RWPE2 (cell line): ENCODE data around the gene AGPAT4.

Experiments
- ATAC-seq: fragments of 200-7000 bp; cut with Tn5 transposase; 3 replicates; pipeline ENCODE4 v1.9.1; 2021; ENCODE audit warnings: low read depth
- DNase-seq: peaks from one replicate; pipeline ENCODE4 v3.0.0-alpha.2; 2020; ENCODE audit warnings: low spot score
- H3K27ac ChIP-seq: fragments of 450-650 bp; 2 replicates; pipeline ENCODE4 v1.5.1; 2017; ENCODE audit warnings: mild to moderate bottlenecking; ENCODE audit not compliant: poor library complexity, severe bottlenecking
- H3K27me3 ChIP-seq: fragments of 250-450 bp; sonication (Bioruptor Pico); 2 replicates; pipeline ENCODE4 v1.5.1; 2021; ENCODE audit warnings: mild to moderate bottlenecking, moderate library complexity; ENCODE audit not compliant: insufficient read depth, poor library complexity, severe bottlenecking
- H3K36me3 ChIP-seq: fragments of 250-450 bp; sonication (Bioruptor Pico); 2 replicates; pipeline ENCODE4 v1.5.1; 2020; ENCODE audit warnings: low read depth, mild to moderate bottlenecking, moderate library complexity
- H3K4me1 ChIP-seq: fragments of 250-450 bp; sonication (Bioruptor Pico); 2 replicates; pipeline ENCODE4 v1.5.1; 2021; ENCODE audit warnings: mild to moderate bottlenecking, moderate library complexity; ENCODE audit not compliant: insufficient read depth, poor library complexity, severe bottlenecking
- H3K4me3 ChIP-seq: fragments of 250-450 bp; sonication (Bioruptor Pico); 2 replicates; pipeline ENCODE4 v1.5.1; 2021; ENCODE audit warnings: mild to moderate bottlenecking, moderate library complexity; ENCODE audit not compliant: severe bottlenecking
- H3K9me3 ChIP-seq: fragments of 250-450 bp; sonication (Bioruptor Pico); 2 replicates; pipeline ENCODE4 v1.5.1; 2021; ENCODE audit warnings: mild to moderate bottlenecking, moderate library complexity; ENCODE audit not compliant: severe bottlenecking
- TF ChIP-seq, protein P1 (sequence below): fragments of 450-650 bp; IDR thresholded peaks from one replicate; pipeline ENCODE4 v1.5.1; 2017; ENCODE audit warnings: mild to moderate bottlenecking, moderate library complexity; ENCODE audit not compliant: poor library complexity, severe bottlenecking

The AGPAT4 gene

DNA sequence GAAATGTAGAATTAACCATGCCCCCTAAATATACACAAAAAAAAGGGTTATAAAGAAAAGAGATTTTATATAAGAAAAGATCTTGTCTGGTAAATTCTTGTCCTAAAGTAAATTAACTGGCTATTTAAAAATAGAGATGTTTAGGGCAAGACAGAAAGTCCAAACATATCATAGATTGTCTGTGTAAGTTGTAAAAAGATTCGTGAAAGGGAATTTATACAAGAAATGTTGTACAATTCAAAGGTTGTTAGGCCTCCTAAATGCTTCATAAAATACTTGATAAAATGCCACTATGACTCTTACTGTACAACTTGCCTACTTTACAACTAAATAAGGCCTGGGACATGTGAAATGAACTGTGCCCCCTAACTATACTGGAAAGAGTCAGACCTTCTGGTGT is 21.9 kb upstream of the AGPAT4 start:
- TF ChIP-seq, protein P1, sequence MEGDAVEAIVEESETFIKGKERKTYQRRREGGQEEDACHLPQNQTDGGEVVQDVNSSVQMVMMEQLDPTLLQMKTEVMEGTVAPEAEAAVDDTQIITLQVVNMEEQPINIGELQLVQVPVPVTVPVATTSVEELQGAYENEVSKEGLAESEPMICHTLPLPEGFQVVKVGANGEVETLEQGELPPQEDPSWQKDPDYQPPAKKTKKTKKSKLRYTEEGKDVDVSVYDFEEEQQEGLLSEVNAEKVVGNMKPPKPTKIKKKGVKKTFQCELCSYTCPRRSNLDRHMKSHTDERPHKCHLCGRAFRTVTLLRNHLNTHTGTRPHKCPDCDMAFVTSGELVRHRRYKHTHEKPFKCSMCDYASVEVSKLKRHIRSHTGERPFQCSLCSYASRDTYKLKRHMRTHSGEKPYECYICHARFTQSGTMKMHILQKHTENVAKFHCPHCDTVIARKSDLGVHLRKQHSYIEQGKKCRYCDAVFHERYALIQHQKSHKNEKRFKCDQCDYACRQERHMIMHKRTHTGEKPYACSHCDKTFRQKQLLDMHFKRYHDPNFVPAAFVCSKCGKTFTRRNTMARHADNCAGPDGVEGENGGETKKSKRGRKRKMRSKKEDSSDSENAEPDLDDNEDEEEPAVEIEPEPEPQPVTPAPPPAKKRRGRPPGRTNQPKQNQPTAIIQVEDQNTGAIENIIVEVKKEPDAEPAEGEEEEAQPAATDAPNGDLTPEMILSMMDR: no peak
- Histone ChIP-seq H3K36me3 (no peaks in the 10 kb centered on the region), H3K9me3 (peaks cover 11% of the 10 kb centered on the region), H3K27ac (no peak overlapping the region), H3K27me3 (no peaks in the 10 kb centered on the region), H3K4me1 (no peaks in the 10 kb centered on the region), H3K4me3 (no peak overlapping the region)
- ATAC-seq: no peak
- DNase-seq: no peak

DNA sequence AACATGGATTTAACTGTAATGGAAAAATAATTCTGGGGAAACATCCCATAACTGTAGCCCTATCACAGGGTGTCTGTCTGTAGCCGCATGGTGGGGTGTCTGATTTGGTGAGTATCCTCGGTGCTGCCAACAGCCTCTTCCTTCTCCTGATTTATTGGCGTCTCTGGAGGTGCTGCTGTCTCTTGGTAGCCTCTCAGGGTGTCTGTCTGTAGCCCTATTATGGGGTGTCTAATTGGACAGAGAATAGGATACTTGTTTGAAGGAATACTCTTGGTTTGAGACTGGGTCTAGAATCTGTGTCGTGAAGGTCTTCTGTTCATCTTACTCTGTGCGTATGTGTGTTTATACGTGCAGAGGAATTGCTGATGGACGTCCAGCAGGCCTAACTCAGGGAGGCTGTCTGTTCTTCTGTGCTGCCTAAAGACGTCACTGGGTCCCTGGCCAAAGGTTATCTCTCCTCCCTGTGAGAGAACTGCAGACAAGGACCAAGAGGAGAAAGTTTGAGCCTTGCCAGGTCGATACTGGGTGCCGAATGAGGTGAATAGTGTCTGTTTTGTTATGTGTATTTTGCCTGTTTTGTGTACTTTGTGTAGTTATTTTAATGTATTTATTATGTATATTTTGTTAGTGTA is 18.9 kb upstream of the AGPAT4 start:
- ATAC-seq (no peak), DNase-seq (no peak)
- Histone ChIP-seq H3K36me3 (no peaks in the 10 kb centered on the region), H3K27me3 (no peaks in the 10 kb centered on the region), H3K4me3 (no peak overlapping the region), H3K27ac (no peak overlapping the region), H3K9me3 (peaks cover 11% of the 10 kb centered on the region), H3K4me1 (no peaks in the 10 kb centered on the region)
- TF ChIP-seq, protein P1: no peak

DNA sequence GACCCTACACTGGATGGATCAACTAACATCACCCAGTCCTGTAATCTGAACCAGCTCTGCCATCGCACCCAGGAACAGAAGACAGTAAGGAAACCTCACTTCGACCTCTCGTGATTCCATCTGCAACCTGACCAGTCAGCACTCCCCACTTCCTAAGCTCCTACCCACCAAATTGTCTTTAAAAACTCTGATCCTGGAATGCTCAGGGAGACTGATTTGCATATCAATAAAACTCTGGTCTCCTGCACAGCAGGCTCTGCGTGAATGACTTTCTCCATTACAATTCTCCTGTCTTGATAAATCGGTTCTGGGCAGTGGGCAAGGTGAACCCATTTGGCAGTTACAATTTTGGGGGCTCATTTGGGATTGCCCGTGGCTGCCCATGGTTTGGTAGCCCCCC is 18.3 kb upstream of the AGPAT4 start:
- DNase-seq (no peak), ATAC-seq (no peak)
- H3K27ac ChIP-seq: no peak overlapping the region
- H3K9me3 ChIP-seq: peaks cover 11% of the 10 kb centered on the region
- no peaks in the 10 kb centered on the region for H3K27me3 ChIP-seq
- TF ChIP-seq, protein P1: no peak
- no peaks in the 10 kb centered on the region for H3K4me1 ChIP-seq
- no peak overlapping the region for H3K4me3 ChIP-seq
- no peaks in the 10 kb centered on the region for H3K36me3 ChIP-seq

DNA sequence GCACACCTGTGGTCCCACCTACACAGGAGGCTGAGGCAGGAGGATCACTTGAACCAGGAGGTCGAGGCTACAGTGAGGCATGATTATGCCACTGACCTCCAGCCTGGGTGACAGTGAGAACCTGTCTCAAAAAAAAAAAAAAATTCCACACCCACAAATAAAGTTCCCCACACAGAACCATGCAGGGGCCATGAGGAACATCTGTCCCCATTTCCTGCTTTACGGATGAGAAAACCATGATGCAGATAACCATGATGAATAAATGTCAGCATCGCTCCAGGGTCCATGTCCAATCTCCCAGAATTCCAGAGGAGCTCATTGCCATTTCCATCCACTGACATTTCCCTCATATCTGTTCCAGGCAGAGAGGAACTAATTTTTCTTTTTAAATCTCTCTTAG is 16.9 kb upstream of the AGPAT4 start:
- no peaks in the 10 kb centered on the region for H3K36me3 ChIP-seq
- TF ChIP-seq, protein P1: no peak
- no peaks in the 10 kb centered on the region for H3K27me3 ChIP-seq
- H3K27ac ChIP-seq: no peak overlapping the region
- H3K4me3 ChIP-seq: no peak overlapping the region
- H3K9me3 ChIP-seq: peaks cover 4% of the 10 kb centered on the region
- ATAC-seq (no peak), DNase-seq (no peak)
- no peaks in the 10 kb centered on the region for H3K4me1 ChIP-seq

DNA sequence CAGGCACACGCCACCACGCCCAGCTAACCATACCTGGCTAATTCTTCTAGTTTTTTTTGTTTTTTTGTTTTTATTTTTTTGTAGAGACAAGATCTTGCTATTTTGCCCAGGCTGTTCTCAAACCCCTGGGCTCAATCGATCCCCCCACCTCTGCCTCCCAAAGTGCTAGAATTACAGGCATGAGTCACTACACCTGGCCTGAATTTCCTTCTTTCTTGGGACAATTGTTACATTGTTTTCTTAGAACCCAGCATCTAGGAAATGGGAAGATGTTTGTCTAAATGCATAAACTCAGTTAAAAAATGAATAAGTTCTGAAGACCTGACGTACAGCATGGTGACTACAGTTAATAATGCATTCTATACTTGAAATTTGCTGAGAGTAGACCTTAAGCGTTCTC is 10.8 kb upstream of the AGPAT4 start:
- Histone ChIP-seq H3K27ac (no peak overlapping the region), H3K9me3 (no peaks in the 10 kb centered on the region), H3K36me3 (no peaks in the 10 kb centered on the region), H3K4me3 (no peak overlapping the region), H3K27me3 (no peaks in the 10 kb centered on the region), H3K4me1 (no peaks in the 10 kb centered on the region)
- ATAC-seq: no peak
- TF ChIP-seq, protein P1: no peak
- DNase-seq: no peak
